ENCODE results near the gene HSD11B1L.
A peak's percentile ranks its signal among the peaks of the same experiment; 100 is the strongest.
"Not testable (repeated sequence)": the region's sequence is repeated elsewhere in the genome, so short reads cannot be mapped to it uniquely, and the experiment has no call there.

HSD11B1L gene

DNA sequence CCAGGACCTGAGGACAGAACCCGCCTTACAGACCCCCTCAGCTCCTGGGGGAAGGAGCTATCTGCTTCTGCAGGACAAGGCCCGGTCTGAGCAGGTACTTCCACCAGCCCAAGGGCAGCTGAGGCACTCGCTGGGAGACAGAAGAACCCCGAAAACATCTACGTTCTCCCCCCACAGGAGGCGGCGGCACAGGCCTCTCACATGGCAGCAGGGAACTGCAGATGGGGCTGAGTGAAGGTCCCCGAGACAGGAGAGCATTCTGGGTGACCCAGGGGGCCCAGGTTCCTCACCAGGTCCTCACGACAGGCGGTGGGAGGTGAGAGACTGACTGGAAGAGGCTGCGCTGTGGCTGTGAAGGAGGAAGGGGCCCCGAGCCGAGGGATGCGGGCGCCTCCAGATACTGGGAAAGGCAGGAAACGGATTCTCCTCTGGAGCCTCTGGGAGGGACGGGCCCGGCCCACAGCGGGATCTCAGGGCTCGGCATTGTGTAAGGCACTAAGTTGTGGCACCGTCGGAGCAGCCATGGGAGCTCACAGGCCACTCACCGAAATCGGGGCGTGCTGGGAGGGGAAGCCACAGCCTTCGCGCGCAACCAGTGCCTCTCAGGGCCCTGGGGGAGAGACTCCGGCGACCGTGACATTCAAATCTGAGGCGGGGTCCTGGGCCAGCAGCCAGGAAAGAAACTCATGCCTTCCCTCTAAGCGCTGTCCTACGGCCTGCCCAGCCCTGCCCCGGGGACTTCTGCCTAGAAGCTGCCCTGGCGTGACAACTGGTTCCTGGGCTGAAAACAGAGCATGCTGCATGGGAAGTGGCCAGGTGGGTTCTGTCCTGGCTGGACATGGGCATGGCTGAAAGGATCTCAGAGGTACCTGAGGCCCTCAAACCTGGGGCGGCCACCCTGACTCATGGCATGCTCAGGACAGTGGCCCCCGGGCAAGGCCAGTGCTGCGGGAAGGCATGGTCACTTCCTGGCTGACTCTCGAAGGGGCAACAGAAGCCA is 23.3 kb downstream of the HSD11B1L start:
- DNase-seq, result no peak

- no peak for DNase-seq
Measured at GRCh38 chr19:5705552-5705951, 24.7 kb downstream of the HSD11B1L start.

DNA sequence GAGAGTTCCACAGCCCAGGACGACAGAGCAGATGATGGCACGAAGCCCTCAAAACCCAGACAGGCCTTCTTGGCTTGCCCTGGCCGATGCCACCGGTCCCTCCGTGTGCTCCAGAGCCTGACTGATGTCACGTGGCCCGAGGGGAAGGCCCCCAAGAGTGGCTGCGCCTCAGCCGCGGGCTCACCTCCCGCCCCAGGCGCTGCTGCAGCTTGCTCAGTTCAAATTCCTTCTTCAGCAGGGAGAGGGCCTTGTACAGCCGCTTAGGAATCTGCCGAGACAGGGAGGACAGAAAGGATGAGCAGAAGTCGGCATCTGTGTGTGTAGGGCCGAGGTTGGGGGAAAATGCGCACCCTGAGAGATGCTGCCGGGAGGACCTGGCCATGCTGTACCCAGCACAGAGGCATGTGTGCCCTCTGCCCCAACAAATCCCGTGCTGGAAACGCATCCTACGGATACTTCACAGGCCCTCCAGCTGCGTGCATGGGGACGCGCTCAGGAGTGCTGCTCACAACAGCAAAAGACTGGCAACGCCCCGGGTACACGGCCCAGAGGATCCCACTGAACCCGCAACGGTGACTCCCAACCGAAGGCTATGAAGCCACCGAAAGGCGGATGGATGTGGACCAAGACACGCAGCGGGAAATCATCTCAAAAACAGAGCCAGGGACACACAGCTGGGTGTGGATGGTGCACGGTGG is 26.2 kb downstream of the HSD11B1L start:
- no peak for DNase-seq

- no peak for DNase-seq
Measured at GRCh38 chr19:5707576-5708575, 27.0 kb downstream of the HSD11B1L start.

GRCh38 chr19:5711025-5711424 is 30.2 kb downstream of the HSD11B1L start:
- no peak for DNase-seq

GRCh38 chr19:5711713-5712161 is 30.9 kb downstream of the HSD11B1L start:
- DNase-seq, result no peak

DNA sequence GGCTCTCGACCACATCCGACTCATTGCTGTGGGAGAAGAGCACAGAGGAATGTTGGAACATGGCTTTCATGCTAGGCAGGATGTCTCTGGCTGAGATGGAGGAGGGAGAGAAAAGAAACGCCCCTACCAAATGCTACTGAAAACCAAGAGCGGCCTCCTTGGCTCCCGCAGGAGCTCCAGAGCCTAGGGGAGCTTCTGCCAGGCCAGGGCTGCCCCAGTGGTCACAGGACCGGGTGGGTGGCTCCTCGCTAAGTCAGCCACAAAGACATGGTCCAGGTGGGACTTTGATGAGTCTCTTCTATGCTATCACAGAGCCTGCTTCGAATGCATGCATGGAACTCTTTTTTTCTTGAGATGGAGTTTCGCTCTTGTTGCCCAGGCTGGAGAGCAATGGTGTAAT is 32.4 kb downstream of the HSD11B1L start:
- no peak for DNase-seq

DNA sequence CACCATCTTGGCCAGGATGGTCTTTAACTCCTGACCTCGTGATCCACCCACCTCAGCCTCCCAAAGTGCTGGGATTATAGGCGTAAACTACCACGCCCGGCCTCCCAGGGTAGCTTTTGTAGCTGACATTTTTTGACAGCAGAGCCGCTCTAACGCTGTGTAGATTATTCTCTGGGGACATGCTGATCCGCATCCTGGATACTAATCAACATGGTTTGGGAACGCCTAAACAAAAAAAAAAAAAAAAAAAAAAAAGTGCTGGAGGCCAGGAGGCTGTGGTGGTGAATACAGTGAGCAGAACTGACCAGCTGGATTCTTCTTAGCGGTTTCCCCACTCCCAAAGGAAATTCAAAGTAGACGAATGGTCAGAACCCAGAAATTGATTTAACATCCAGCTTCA is 34.0 kb downstream of the HSD11B1L start:
- DNase-seq, result no peak

DNA sequence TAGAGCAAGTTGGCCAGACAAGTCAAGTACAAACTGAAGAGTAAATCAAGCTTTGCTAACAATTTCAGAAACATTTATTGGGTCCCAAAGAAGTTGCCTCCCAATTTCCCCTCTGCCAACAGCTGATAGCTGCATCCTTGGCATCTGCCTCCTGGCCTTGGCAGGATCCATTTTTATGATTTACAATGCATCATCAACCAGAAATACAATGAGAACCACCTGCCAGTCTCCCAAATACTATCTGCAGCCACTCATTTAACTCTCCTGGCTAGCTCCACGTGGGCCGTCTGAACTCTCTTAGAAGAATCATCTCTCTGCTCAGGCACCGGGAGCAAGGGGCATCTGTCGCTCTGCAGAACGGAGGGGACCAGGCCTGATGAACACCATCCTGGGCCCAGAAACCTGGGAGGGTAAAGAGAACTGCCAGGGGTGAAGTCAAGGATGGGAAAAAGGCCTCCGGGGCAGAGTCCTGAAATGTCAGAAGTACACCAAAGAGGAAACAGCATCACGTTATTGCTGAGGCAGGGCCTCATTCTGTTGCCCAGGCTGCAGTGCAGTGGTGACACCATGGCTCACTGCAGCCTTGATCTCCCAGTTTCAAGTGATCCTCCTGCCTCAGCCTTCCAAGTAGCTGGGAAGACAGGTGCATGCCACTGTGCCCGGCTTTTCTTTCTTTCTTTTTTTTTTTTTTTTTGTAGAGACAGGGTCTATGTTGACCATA is 36.5 kb downstream of the HSD11B1L start:
- no peak for DNase-seq

- no peak for DNase-seq
Measured at GRCh38 chr19:5718037-5718578, 37.3 kb downstream of the HSD11B1L start.

- no peak for DNase-seq
Measured at GRCh38 chr19:5718579-5719273, 37.9 kb downstream of the HSD11B1L start.

GRCh38 chr19:5719274-5719960 is 38.6 kb downstream of the HSD11B1L start:
- DNase-seq, result peak; percentile 44

GRCh38 chr19:5719961-5720790 is 39.3 kb downstream of the HSD11B1L start, which contains the start of the genes CATSPERD and LONP1:
TSS of gene CATSPERD (plus strand) at chr19:5720637. CDS start at chr19:5720738, 101 bp downstream.
TSS of gene LONP1 (minus strand) at chr19:5720146. CDS start at chr19:5720132, 14 bp downstream.
- DNase-seq, result peak; percentile 97

DNA sequence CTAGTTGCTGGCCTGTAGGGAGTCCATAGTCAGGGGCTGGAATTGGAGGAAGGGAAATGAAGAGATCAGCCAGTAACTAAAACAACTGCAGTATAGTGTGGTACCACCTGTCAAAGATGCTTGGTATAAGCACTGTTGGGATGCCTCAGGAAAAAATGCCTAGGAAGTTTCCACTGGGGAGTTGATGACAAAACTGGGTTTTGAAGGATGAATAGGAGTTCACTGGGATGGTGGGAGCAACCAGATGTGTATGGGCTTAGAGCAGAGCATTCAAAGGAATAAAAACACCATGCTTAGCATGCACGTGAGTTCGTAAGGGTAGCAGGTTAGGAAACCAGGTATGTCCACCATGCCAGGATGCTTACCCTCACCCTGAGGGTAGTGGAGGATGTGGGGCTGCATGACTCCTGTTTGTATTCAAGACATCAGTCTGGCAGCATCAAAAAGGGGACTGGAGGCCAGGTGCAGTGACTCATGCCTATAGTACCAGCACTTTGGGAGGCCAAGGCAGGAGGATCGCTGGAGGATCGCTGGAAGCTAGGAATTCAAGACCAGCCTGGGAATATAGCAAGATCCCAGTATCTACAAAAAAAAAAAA is 46.7 kb downstream of the HSD11B1L start:
- DNase-seq, result no peak

DNA sequence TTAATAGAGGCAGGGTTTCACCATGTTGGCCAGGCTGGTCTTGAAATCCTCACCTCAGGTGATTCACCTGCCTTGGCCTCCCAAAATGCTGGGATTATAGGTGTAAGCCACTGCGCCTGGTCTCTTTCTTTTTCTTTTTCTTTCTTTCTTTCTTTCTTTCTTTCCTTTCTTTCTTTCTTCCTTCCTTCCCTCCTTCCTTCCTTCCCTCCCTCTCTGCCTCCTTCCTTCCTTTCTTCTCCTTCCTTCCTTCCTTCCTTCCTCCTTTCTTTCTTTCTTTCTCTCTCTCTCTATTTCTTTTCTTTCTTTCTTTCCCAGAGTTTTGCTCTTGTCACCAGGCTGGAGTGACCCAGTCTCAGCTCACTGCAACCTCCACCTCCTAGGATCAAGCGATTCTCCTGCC is 52.3 kb downstream of the HSD11B1L start:
- not testable (repeated sequence) for DNase-seq
